ENCODE data around the gene NRG2. TPM values are rescaled to one million over a fixed set of nuclear protein-coding genes. Genes with fewer than 3 reads are reported as not detected.

The NRG2 gene
- total and polyA plus RNA-seq, 2 experiments from 2014 or later = 0.37 to 1.3 TPM

GRCh38 chr5:139912158-139912557 lies 130.9 kb downstream of the NRG2 start (continued):
- no peak for TF ChIP-seq POLR2AphosphoS5 (IDR thresholded peaks at IDR 0.05; ENCODE audit: low read depth)

GRCh38 chr5:139911425-139912120 lies 131.5 kb downstream of the NRG2 start:
- Histone ChIP-seq H2AFZ (no peak overlapping the region), H3K4me1 (ENCODE audit: insufficient read depth) (peaks cover 9% of the 10 kb centered on the region), H3K9me2 (ENCODE audit: insufficient read depth) (no peaks in the 10 kb centered on the region), H3K4me3 (no peak overlapping the region), H4K20me1 (replicated peaks; ENCODE audit: insufficient read depth) (no peaks in the 10 kb centered on the region), H3K79me2 (replicated peaks; ENCODE audit: insufficient read depth) (no peaks in the 10 kb centered on the region), H3F3A (replicated peaks; ENCODE audit: low read depth) (no peaks in the 10 kb centered on the region), H3K4me2 (no peak overlapping the region), H3K27ac (ENCODE audit: low read depth) (no peak overlapping the region), H3K27me3 (ENCODE audit: insufficient read depth) (peaks cover 19% of the 10 kb centered on the region), H3K36me3 (ENCODE audit: insufficient read depth) (no peaks in the 10 kb centered on the region)
- DNase-seq (ENCODE audit: low spot score) (no peak), ATAC-seq (no peak)
- H3K9me3 Mint-ChIP-seq = no peaks in the 10 kb centered on the region
- H3K4me1 Mint-ChIP-seq = peaks cover 19% of the 10 kb centered on the region
- peaks cover 2% of the 10 kb centered on the region for H3K27me3 Mint-ChIP-seq (ENCODE audit: insufficient read depth, low read depth, poor library complexity)
- H3K36me3 Mint-ChIP-seq (ENCODE audit: low read depth) = no peaks in the 10 kb centered on the region
- no peak overlapping the region for H3K4me3 Mint-ChIP-seq
- no peak overlapping the region for H3K27ac Mint-ChIP-seq
- TF ChIP-seq CTCF (conservative IDR thresholded peaks at IDR 0.05; ENCODE audit: low read depth in 2 of 2) = no peak
- no peak for TF ChIP-seq REST (IDR thresholded peaks at IDR 0.05; ENCODE audit: unreplicated experiment)
- no peak for TF ChIP-seq ZNF331 (CRISPR knock-in tag; IDR thresholded peaks at IDR 0.05; ENCODE audit: low read depth)
- no peak for TF ChIP-seq EZH2 (IDR thresholded peaks at IDR 0.05; ENCODE audit: low read depth, unreplicated experiment)
- no peak for TF ChIP-seq ETS1 (IDR thresholded peaks at IDR 0.05)
- no peak for TF ChIP-seq STAT1 (IDR thresholded peaks at IDR 0.05; ENCODE audit: unreplicated experiment)
- no peak for TF ChIP-seq ZNF114 (CRISPR knock-in tag; IDR thresholded peaks at IDR 0.05)
- no peak for TF ChIP-seq POLR2AphosphoS5 (IDR thresholded peaks at IDR 0.05; ENCODE audit: low read depth)
- no peak for TF ChIP-seq JUNB (IDR thresholded peaks at IDR 0.05; ENCODE audit: unreplicated experiment)
- TF ChIP-seq NANOG (IDR thresholded peaks at IDR 0.05; ENCODE audit: borderline replicate concordance) = no peak
- no peak for TF ChIP-seq EZH2phosphoT487 (IDR thresholded peaks at IDR 0.05; ENCODE audit: unreplicated experiment)
- TF ChIP-seq CREB1 (CRISPR knock-in tag; IDR thresholded peaks at IDR 0.05; ENCODE audit: low read depth) = no peak
- TF ChIP-seq ZNF462 (CRISPR knock-in tag; IDR thresholded peaks at IDR 0.05) = no peak

Measured in GM23338 (cell line).